ENCODE measurements around the gene TDRD7.
"Not testable (repeated sequence)": the region's sequence is repeated elsewhere in the genome, so short reads cannot be mapped to it uniquely, and the experiment has no call there.

TDRD7 gene

GRCh38 chr9:97441729-97442128 lies 29.8 kb downstream of the TDRD7 start:
- H3K27ac Mint-ChIP-seq (ENCODE audit: low read depth): no peak overlapping the region
- no peak for DNase-seq (ENCODE audit: low spot score in 2 of 2)
- no peak for ATAC-seq (replicated peaks; ENCODE audit: extremely low read depth, poor library complexity, severe bottlenecking)
- H3K27me3 Mint-ChIP-seq: no peaks in the 10 kb centered on the region
- no peaks in the 10 kb centered on the region for H3K9me3 Mint-ChIP-seq
- H3K4me1 Mint-ChIP-seq: peaks cover 5% of the 10 kb centered on the region
- H3K4me3 Mint-ChIP-seq: no peak overlapping the region
- peaks cover 8% of the 10 kb centered on the region for H3K36me3 Mint-ChIP-seq (ENCODE audit: insufficient read depth)

DNA sequence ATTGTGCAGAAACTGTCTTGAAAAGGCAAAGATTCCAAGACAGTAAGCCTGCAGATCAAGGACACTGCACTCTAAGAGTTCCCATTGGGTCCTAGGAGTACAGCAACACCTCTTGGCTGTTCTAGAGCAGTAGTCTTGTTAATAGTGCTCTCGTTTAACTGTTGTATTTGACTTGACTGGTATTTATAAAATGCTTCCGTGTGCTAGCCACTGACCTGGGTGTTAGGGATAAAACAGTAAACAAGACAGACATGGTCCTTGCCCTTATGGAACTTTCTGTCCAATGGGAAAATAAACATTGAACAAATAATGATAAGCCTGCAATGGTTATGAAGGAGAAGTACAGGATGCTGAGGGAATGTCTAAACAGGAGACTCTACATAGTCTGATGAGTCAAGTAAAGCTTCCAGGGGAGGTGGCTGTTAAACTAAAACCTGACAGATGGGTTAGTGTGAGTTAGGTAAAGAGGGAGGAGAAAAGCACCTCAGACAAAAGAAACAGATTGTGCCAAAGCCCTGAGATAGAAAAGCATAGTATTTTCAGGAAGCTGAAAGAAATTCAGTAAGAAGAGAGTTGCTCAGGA lies 33.3 kb downstream of the TDRD7 start:
- Mint-ChIP-seq H3K4me1 (peaks cover 5% of the 10 kb centered on the region), H3K36me3 (ENCODE audit: insufficient read depth) (peaks cover 6% of the 10 kb centered on the region), H3K9me3 (no peaks in the 10 kb centered on the region), H3K27me3 (no peaks in the 10 kb centered on the region), H3K27ac (ENCODE audit: low read depth) (no peak overlapping the region), H3K4me3 (no peak overlapping the region)
- DNase-seq (ENCODE audit: low spot score in 2 of 2) (no peak), ATAC-seq (replicated peaks; ENCODE audit: extremely low read depth, poor library complexity, severe bottlenecking) (no peak)

DNA sequence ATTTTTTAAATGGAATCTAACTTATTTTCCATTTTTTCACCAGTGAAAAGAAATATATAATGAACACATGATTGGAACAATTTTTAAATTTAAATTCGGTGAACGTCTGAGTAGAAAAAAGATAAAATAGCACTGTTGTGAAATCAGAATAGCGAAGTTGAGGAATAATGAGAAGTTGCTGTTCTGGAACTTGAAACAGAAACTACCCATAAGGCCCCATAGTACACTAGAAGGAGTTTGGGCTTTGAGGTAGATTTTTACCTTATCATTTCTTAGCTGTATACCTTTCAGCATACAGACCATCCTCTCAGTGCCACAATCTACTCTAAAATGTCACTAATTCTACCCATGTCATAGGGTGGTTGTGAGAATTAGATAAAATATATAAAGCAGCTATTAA lies 35.1 kb downstream of the TDRD7 start:
- ATAC-seq (replicated peaks; ENCODE audit: extremely low read depth, poor library complexity, severe bottlenecking): no peak
- no peak for DNase-seq (ENCODE audit: low spot score in 2 of 2)
- H3K27ac Mint-ChIP-seq (ENCODE audit: low read depth): no peak overlapping the region
- no peaks in the 10 kb centered on the region for H3K27me3 Mint-ChIP-seq
- H3K36me3 Mint-ChIP-seq (ENCODE audit: insufficient read depth): peaks cover 8% of the 10 kb centered on the region
- no peaks in the 10 kb centered on the region for H3K9me3 Mint-ChIP-seq
- peaks cover 5% of the 10 kb centered on the region for H3K4me1 Mint-ChIP-seq
- H3K4me3 Mint-ChIP-seq: no peak overlapping the region

- not testable (repeated sequence) for H3K27ac Mint-ChIP-seq (ENCODE audit: low read depth); H3K4me3 Mint-ChIP-seq; H3K36me3 Mint-ChIP-seq (ENCODE audit: insufficient read depth); H3K9me3 Mint-ChIP-seq; DNase-seq (ENCODE audit: low spot score in 2 of 2); ATAC-seq (replicated peaks; ENCODE audit: extremely low read depth, poor library complexity, severe bottlenecking); H3K4me1 Mint-ChIP-seq; H3K27me3 Mint-ChIP-seq
These were observed 41.7 kb downstream of the TDRD7 start for GRCh38 chr9:97453573-97453972.

DNA sequence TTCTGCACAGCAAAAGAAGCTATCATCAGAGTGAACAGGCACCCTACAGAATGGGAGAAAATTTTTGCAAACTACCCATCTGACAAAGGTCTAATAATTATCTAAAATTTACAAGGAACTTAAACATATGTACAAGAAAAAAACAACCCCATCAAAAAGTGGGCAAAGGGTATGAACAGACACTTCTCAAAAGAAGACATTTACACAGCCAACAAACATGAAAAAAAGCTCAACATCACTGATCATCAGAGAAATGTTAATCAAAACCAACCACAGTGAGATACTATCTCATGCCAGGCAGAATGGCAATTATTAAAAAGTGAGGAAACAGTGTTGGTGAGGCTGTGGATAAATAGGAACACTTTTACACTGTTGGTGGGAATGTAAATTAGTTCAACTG lies 44.9 kb downstream of the TDRD7 start:
- not testable (repeated sequence) for DNase-seq (ENCODE audit: low spot score in 2 of 2); H3K4me3 Mint-ChIP-seq; H3K27me3 Mint-ChIP-seq; H3K36me3 Mint-ChIP-seq (ENCODE audit: insufficient read depth); ATAC-seq (replicated peaks; ENCODE audit: extremely low read depth, poor library complexity, severe bottlenecking); H3K4me1 Mint-ChIP-seq; H3K27ac Mint-ChIP-seq (ENCODE audit: low read depth); H3K9me3 Mint-ChIP-seq

- ATAC-seq (replicated peaks; ENCODE audit: extremely low read depth, poor library complexity, severe bottlenecking): no peak
- no peaks in the 10 kb centered on the region for H3K4me1 Mint-ChIP-seq
These were observed 47.4 kb downstream of the TDRD7 start for GRCh38 chr9:97459326-97459725.

DNA sequence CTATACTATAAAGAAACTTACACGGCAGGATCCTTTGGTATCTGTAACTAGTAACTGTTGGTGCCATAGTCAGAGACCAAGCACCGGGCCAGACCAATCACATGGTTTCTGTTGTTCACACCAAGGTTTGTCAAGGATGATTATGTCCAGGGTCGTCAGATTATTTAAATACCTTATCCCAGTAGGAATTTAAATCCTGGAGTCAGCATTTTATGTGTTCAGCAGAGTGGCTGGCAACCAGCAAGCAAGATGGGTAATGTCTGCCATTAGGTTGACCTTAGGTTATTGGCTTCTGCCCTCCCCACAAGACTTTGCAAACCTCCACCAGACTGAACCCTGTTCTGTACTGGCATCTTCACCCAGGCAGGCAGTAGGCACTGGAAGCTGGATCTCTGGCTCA lies 50.3 kb downstream of the TDRD7 start:
- Mint-ChIP-seq H3K36me3 (ENCODE audit: insufficient read depth) (peaks cover 7% of the 10 kb centered on the region), H3K4me3 (no peak overlapping the region), H3K27me3 (no peaks in the 10 kb centered on the region), H3K9me3 (no peaks in the 10 kb centered on the region), H3K27ac (ENCODE audit: low read depth) (no peak overlapping the region), H3K4me1 (no peaks in the 10 kb centered on the region)
- DNase-seq (ENCODE audit: low spot score in 2 of 2) (no peak), ATAC-seq (replicated peaks; ENCODE audit: extremely low read depth, poor library complexity, severe bottlenecking) (no peak)

More at GRCh38 chr9:97459326-97459725, 47.4 kb downstream of the TDRD7 start:
- Mint-ChIP-seq H3K27me3 (no peaks in the 10 kb centered on the region), H3K27ac (ENCODE audit: low read depth) (no peak overlapping the region), H3K36me3 (ENCODE audit: insufficient read depth) (no peaks in the 10 kb centered on the region), H3K4me3 (no peak overlapping the region), H3K9me3 (no peaks in the 10 kb centered on the region)
- no peak for DNase-seq (ENCODE audit: low spot score in 2 of 2)

GRCh38 chr9:97462914-97463313 lies 51.0 kb downstream of the TDRD7 start:
- no peak overlapping the region for H3K27ac Mint-ChIP-seq (ENCODE audit: low read depth)
- ATAC-seq (replicated peaks; ENCODE audit: extremely low read depth, poor library complexity, severe bottlenecking) (no peak), DNase-seq (ENCODE audit: low spot score in 2 of 2) (no peak)
- no peak overlapping the region for H3K4me3 Mint-ChIP-seq
- H3K36me3 Mint-ChIP-seq (ENCODE audit: insufficient read depth): peaks cover 8% of the 10 kb centered on the region
- H3K9me3 Mint-ChIP-seq: no peaks in the 10 kb centered on the region
- H3K4me1 Mint-ChIP-seq: no peaks in the 10 kb centered on the region
- H3K27me3 Mint-ChIP-seq: no peaks in the 10 kb centered on the region

GRCh38 chr9:97468658-97469448 lies 57.0 kb downstream of the TDRD7 start:
- no peak overlapping the region for H3K4me3 Mint-ChIP-seq
- H3K36me3 Mint-ChIP-seq (ENCODE audit: insufficient read depth): peaks cover 14% of the 10 kb centered on the region
- no peak overlapping the region for H3K27ac Mint-ChIP-seq (ENCODE audit: low read depth)
- ATAC-seq (replicated peaks; ENCODE audit: extremely low read depth, poor library complexity, severe bottlenecking) (no peak), DNase-seq (ENCODE audit: low spot score in 2 of 2) (peak in 1 of 2 donors; percentile 13)
- no peaks in the 10 kb centered on the region for H3K27me3 Mint-ChIP-seq
- no peaks in the 10 kb centered on the region for H3K9me3 Mint-ChIP-seq
- H3K4me1 Mint-ChIP-seq: no peaks in the 10 kb centered on the region

DNA sequence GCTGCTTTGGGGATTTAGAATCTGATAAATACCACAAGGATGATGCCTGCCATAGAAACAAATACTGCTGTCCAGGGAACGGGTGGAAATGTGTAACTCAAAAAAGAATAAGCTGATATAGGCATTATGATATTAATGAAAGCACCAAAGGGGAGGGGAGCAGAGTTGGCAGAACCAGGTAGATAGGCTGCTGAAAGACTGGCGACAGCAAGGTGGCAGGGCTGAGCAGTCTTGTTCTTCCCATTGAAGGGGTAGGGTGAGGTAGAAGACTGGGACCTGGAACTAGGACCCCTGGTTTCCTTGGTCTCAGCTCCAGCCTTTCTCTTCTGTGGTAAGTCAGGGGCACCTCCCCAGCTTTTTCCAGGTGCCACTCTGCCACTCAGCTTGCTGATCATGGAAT lies 58.2 kb downstream of the TDRD7 start:
- no peak for ATAC-seq (replicated peaks; ENCODE audit: extremely low read depth, poor library complexity, severe bottlenecking)
- Mint-ChIP-seq H3K27me3 (no peaks in the 10 kb centered on the region), H3K36me3 (ENCODE audit: insufficient read depth) (peaks cover 17% of the 10 kb centered on the region), H3K4me3 (no peak overlapping the region), H3K9me3 (no peaks in the 10 kb centered on the region), H3K27ac (ENCODE audit: low read depth) (no peak overlapping the region), H3K4me1 (no peaks in the 10 kb centered on the region)
- no peak for DNase-seq (ENCODE audit: low spot score in 2 of 2)

DNA sequence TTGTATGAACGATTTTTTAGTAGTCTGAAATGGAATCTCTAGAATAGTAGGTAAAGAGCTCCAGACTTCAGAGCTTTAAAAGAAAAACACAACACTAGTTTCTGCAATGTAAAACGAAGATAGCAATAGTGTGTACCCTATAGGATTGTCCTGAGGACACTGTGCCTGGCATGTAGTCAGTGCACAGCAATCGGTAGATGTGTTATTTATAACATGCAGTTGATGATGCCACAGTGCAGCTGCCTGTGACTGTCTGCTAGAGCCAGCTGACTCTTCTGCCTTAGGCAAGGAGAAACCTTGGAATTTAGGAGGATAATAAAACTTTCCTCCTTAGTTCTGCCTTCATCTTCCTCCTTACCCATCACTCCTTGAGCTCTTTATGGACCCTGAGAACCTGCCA lies 61.8 kb downstream of the TDRD7 start:
- Mint-ChIP-seq H3K4me3 (no peak overlapping the region), H3K36me3 (ENCODE audit: insufficient read depth) (peaks cover 19% of the 10 kb centered on the region), H3K9me3 (no peaks in the 10 kb centered on the region), H3K27me3 (no peaks in the 10 kb centered on the region), H3K27ac (ENCODE audit: low read depth) (no peak overlapping the region), H3K4me1 (no peaks in the 10 kb centered on the region)
- no peak for ATAC-seq (replicated peaks; ENCODE audit: extremely low read depth, poor library complexity, severe bottlenecking)
- DNase-seq (ENCODE audit: low spot score in 2 of 2): no peak

GRCh38 chr9:97474372-97474925 lies 62.6 kb downstream of the TDRD7 start:
- Mint-ChIP-seq H3K9me3 (no peaks in the 10 kb centered on the region), H3K4me3 (no peak overlapping the region), H3K27ac (ENCODE audit: low read depth) (no peak overlapping the region), H3K27me3 (no peaks in the 10 kb centered on the region), H3K4me1 (no peaks in the 10 kb centered on the region), H3K36me3 (ENCODE audit: insufficient read depth) (peaks cover 19% of the 10 kb centered on the region)
- DNase-seq (ENCODE audit: low spot score in 2 of 2): no peak
- no peak for ATAC-seq (replicated peaks; ENCODE audit: extremely low read depth, poor library complexity, severe bottlenecking)

GRCh38 chr9:97475059-97475458 lies 63.2 kb downstream of the TDRD7 start:
- H3K4me3 Mint-ChIP-seq: no peak overlapping the region
- H3K36me3 Mint-ChIP-seq (ENCODE audit: insufficient read depth): peaks cover 19% of the 10 kb centered on the region
- H3K4me1 Mint-ChIP-seq: no peaks in the 10 kb centered on the region

More at GRCh38 chr9:97475059-97475458, 63.2 kb downstream of the TDRD7 start:
- Mint-ChIP-seq H3K27ac (ENCODE audit: low read depth) (no peak overlapping the region), H3K9me3 (no peaks in the 10 kb centered on the region), H3K27me3 (no peaks in the 10 kb centered on the region)
- DNase-seq (ENCODE audit: low spot score in 2 of 2) (no peak), ATAC-seq (replicated peaks; ENCODE audit: extremely low read depth, poor library complexity, severe bottlenecking) (no peak)

Data from central memory CD8-positive, alpha-beta T cell (primary cell).